Measurements from ENCODE around the gene BEND6.

- TF ChIP-seq POLR2A (IDR thresholded peaks at IDR 0.05) (no peak), CTCF (IDR thresholded peaks at IDR 0.05) (no peak)
Observed at GRCh38 chr6:56940463-56940862, 14.4 kb upstream of the BEND6 start.

All from testis (tissue), 2 donors.